Lung (tissue), 12 donors: ENCODE measurements around the gene ETFB. TPM values are rescaled to one million over a fixed set of nuclear protein-coding genes. Genes with fewer than 3 reads are reported as not detected.

Experiments
- ATAC-seq: fragments of 200-7000 bp; cut with Tn5 transposase; one replicate; pipeline ENCODE4 v1.9.1; 2020; ENCODE audit warnings: moderate number of reproducible peaks; ENCODE audit not compliant: insufficient read depth, low FRiP score
- DNase-seq, 3 donors: peaks; one replicate each; pipeline ENCODE4 v3.0.0-alpha.2; 2013 to 2017
- H3K27ac ChIP-seq, 2 donors: one replicate each; pipeline ENCODE4 v1.5.1; 2013; ENCODE audit warnings: mild to moderate bottlenecking in 2 of 2, moderate library complexity in 2 of 2, control low read depth in 1 of 2, inconsistent platforms in 1 of 2, low read depth in 1 of 2, low read length in 1 of 2
- H3K27me3 ChIP-seq, 3 donors: one replicate each; pipeline ENCODE4 v1.5.1; 2013; ENCODE audit warnings: low read length in 2 of 3; ENCODE audit not compliant: control insufficient read depth in 3 of 3, insufficient read depth in 3 of 3
- H3K36me3 ChIP-seq, 4 donors: one replicate each; pipeline ENCODE4 v1.5.1; 2013; ENCODE audit warnings: low read length in 4 of 4, mild to moderate bottlenecking in 1 of 4, moderate library complexity in 1 of 4; ENCODE audit not compliant: control insufficient read depth in 4 of 4, insufficient read depth in 4 of 4
- H3K4me1 ChIP-seq, 5 donors: one replicate each; pipeline ENCODE4 v1.5.1; 2013; ENCODE audit warnings: low read length in 5 of 5, mild to moderate bottlenecking in 2 of 5, moderate library complexity in 1 of 5; ENCODE audit not compliant: control insufficient read depth in 5 of 5, insufficient read depth in 5 of 5
- H3K4me3 ChIP-seq: one replicate; pipeline ENCODE4 v1.5.1; 2013; ENCODE audit warnings: mild to moderate bottlenecking, control low read depth, moderate library complexity
- H3K9ac ChIP-seq, 2 donors: one replicate each; pipeline ENCODE4 v1.5.1; 2013; ENCODE audit warnings: low read length in 2 of 2, control low read depth in 1 of 2; ENCODE audit not compliant: insufficient read depth in 1 of 2
- H3K9me3 ChIP-seq, 4 donors: one replicate each; pipeline ENCODE4 v1.5.1; 2013; ENCODE audit warnings: low read length in 3 of 4, mild to moderate bottlenecking in 1 of 4, moderate library complexity in 1 of 4; ENCODE audit not compliant: control insufficient read depth in 4 of 4, insufficient read depth in 3 of 4
- WGBS, 2 donors: extraction: QIAGEN DNeasy Blood & Tissue Kit; methylation state at CpG; one replicate each; pipeline ENCODE4 v1.1.7; 2013; 5-methylcytosine and 5-hydroxymethylcytosine counted together
- polyA plus RNA-seq, 2 donors: library from polyadenylated mRNA; stranded (reverse); fragments of 200-250 nt; gene quantifications; one replicate each; pipeline ENCODE4 v1.2.1, GENCODE V29; 2013
- total RNA-seq, 2 donors: library from RNA; depleted of rRNA in 1 of 2; stranded (reverse); fragments of >200 nt in 1 of 2; gene quantifications; one replicate each; pipeline ENCODE4 v1.2.1, GENCODE V29; 2014 to 2021
- TF ChIP-seq, protein P1 (sequence below): IDR thresholded peaks from 2 replicates; pipeline ENCODE4 v1.5.1; 2012; ENCODE audit warnings: mild to moderate bottlenecking; ENCODE audit errors: control extremely low read depth, extremely low read depth
- donor health status: control.
- donor health status: control.
- donor health status: Bipolar disorder and iron deficiency.
- donor health status: healthy.
- donor health status: DM: yes; HTN: yes; CAD: no.

ETFB gene
- total and polyA plus RNA-seq, 4 donors: 36.8 to 118 (median 103) TPM

DNA sequence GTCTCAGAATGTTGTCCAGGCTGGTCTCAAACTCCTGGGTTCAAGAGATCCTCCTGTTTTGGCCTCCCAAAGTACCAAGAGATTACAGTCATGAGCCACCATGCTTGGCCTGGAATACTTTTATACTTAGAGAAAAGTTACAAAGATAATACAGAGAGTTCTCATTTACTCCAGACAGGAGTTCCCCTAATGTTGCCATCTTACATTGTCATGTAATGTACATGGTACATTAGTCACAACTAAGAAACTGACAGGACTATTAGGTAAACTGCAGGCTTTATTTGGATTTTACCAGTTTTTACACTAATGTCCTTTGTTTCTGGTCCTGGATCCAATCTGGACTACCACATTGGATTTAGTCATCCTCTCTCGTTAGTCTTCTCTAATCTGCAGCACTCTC lies 26.5 kb upstream of the ETFB start:
- Histone ChIP-seq H3K9me3 (no peaks in the 10 kb centered on the region), H3K27me3 (no peaks in the 10 kb centered on the region), H3K4me1 (peaks cover 0 to 10% (median 4%) of the 10 kb centered on the region in 5 donors), H3K9ac (no peak overlapping the region), H3K27ac (no peak overlapping the region), H3K4me3 (no peak overlapping the region), H3K36me3 (no peaks in the 10 kb centered on the region)
- ATAC-seq (no peak), DNase-seq (no peak)
- WGBS, 2 donors: 92 to 95% methylated on average over 1 of the region's 1 CpG
- TF ChIP-seq, protein P1, sequence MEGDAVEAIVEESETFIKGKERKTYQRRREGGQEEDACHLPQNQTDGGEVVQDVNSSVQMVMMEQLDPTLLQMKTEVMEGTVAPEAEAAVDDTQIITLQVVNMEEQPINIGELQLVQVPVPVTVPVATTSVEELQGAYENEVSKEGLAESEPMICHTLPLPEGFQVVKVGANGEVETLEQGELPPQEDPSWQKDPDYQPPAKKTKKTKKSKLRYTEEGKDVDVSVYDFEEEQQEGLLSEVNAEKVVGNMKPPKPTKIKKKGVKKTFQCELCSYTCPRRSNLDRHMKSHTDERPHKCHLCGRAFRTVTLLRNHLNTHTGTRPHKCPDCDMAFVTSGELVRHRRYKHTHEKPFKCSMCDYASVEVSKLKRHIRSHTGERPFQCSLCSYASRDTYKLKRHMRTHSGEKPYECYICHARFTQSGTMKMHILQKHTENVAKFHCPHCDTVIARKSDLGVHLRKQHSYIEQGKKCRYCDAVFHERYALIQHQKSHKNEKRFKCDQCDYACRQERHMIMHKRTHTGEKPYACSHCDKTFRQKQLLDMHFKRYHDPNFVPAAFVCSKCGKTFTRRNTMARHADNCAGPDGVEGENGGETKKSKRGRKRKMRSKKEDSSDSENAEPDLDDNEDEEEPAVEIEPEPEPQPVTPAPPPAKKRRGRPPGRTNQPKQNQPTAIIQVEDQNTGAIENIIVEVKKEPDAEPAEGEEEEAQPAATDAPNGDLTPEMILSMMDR: no peak

DNA sequence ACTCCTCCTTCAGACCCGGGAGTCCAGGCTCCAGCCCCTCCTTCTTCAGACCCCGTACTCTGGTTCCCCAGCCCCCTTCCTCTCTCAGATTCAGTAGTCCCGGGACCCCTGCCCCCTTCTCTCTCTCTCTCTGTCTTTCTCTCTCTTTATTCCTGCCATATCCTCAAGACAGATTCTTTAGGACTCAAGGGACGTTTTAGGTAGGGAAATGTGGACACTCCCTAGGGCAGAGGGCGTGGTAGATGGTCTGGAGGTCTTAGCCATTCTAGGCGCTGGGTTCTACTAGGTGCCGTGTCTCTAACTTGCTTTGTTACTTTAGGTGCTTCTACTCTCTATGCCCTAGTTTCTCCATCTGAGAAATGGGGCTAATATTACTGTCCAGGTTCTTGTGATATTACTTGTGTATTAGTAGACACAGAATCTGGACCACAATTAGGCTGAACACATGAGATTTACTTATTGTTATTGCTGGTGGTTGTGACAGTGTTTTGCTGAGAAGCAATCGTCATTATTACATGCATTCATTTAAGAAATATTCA lies 25.0 kb upstream of the ETFB start:
- H3K27ac ChIP-seq: no peak overlapping the region
- H3K4me1 ChIP-seq: peaks cover 0 to 10% (median 4%) of the 10 kb centered on the region in 5 donors
- no peaks in the 10 kb centered on the region for H3K36me3 ChIP-seq
- H3K9ac ChIP-seq: no peak overlapping the region
- H3K4me3 ChIP-seq: no peak overlapping the region
- 57 to 67% methylated on average over 8 of the region's 8 CpGs for WGBS, 2 donors
- TF ChIP-seq, protein P1: no peak
- no peaks in the 10 kb centered on the region for H3K9me3 ChIP-seq
- no peak for ATAC-seq
- H3K27me3 ChIP-seq: no peaks in the 10 kb centered on the region
- no peak for DNase-seq

DNA sequence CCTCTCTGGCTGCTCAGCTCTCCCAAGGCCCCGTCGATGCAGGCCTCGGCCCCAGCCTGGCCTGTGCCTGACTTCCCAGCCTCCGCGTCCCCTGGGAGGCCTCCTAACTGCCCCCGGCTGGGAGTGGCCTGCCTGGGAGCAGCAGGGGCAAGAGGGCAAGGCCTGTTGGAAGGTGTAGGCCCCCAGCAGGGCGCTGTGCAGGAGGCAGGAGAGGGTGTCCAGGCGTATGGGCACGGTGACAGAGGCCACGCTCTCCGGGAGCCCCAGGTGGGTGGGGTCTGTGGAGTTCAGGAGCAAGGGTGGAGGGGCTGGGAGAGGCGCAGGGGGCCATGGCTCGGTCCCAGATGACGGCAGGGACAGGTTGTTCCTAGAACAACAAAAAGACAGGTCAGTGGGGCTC lies 23.0 kb upstream of the ETFB start:
- no peak overlapping the region for H3K9ac ChIP-seq

More for the DNA sequence above, 23.0 kb upstream of the ETFB start:
- Histone ChIP-seq H3K27ac (no peak overlapping the region), H3K9me3 (no peaks in the 10 kb centered on the region), H3K4me1 (peaks cover 0 to 3% (median 0%) of the 10 kb centered on the region in 5 donors), H3K4me3 (no peak overlapping the region), H3K27me3 (no peaks in the 10 kb centered on the region), H3K36me3 (no peaks in the 10 kb centered on the region)
- 88 to 91% methylated on average over 14 of the region's 14 CpGs for WGBS, 2 donors
- TF ChIP-seq, protein P1: no peak
- DNase-seq (no peak), ATAC-seq (no peak)
